ENCODE data around the gene ACO2. TPM values are rescaled to one million over a fixed set of nuclear protein-coding genes. Genes with fewer than 3 reads are reported as not detected.
"Not testable (repeated sequence)": the region's sequence is repeated elsewhere in the genome, so short reads cannot be mapped to it uniquely, and the experiment has no call there.

Gene ACO2
- total RNA-seq, 5 donors from 2014 or later (not counting 1 experiment from before 2014, with no cell fraction given), result 72.0 to 82.2 (median 77.0) TPM

DNA sequence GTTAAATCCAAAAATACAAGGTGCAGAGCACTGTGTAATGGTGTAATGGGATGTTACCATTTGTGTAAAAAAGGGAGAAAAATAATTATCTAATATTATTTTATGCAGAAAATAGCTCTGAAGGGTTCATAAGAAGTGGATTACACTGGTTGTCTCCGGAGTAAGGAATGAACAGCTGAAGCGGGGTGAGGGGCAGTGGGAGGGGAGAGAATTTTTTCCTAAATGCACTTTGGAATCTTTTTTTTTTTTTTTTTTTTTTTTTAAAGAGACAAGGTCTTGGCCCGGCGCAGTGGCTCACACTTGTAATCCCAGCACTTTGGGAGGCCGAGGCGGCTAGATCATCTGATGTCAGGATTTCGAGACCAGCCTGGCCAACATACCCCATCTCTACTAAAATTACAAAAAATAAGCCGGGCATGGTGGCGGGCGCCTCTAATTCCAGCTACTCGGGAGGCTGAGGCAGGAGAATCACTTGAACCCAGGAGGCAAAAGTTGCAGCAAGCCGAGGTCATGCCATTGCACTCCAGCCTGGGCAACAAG lies 82.1 kb downstream of the ACO2 start:
- ChIA-PET POLR2A (no interaction called here), CTCF (no interaction called here)
- Histone ChIP-seq H3K9me3 (no peaks in the 10 kb centered on the region), H3K27ac (ENCODE audit: low read length) (no peak overlapping the region), H3K27me3 (replicated peaks in 1 of 2; ENCODE audit: control insufficient read depth in 2 of 2, extremely low read depth in 1 of 2, insufficient read depth in 2 of 2, low read length in 1 of 2) (peaks cover 0 to 18% of the 10 kb centered on the region in 2 experiments), H3K4me3 (ENCODE audit: control insufficient read depth in 1 of 2, extremely low read depth in 1 of 2, low read length in 1 of 2) (no peak overlapping the region), H3K4me1 (ENCODE audit: control insufficient read depth in 1 of 2, extremely low read depth in 1 of 2, insufficient read depth in 2 of 2, low read length in 2 of 2) (no peaks in the 10 kb centered on the region), H3K36me3 (ENCODE audit: control insufficient read depth in 2 of 2, extremely low read depth in 1 of 2, insufficient read depth in 1 of 2, low read length in 1 of 2) (no peaks in the 10 kb centered on the region)
- WGBS (ENCODE audit: insufficient coverage), result 93% methylated on average over 6 of the region's 12 CpGs
- DNase-seq, result no peak
- Mint-ChIP-seq H3K27ac (no peak overlapping the region), H3K27me3 (peaks cover 0 to 11% of the 10 kb centered on the region in 2 donors), H3K4me3 (no peak overlapping the region), H3K9me3 (no peaks in the 10 kb centered on the region), H3K4me1 (no peaks in the 10 kb centered on the region), H3K36me3 (no peaks in the 10 kb centered on the region)
- no peak for ATAC-seq (replicated peaks in 1 of 4)

DNA sequence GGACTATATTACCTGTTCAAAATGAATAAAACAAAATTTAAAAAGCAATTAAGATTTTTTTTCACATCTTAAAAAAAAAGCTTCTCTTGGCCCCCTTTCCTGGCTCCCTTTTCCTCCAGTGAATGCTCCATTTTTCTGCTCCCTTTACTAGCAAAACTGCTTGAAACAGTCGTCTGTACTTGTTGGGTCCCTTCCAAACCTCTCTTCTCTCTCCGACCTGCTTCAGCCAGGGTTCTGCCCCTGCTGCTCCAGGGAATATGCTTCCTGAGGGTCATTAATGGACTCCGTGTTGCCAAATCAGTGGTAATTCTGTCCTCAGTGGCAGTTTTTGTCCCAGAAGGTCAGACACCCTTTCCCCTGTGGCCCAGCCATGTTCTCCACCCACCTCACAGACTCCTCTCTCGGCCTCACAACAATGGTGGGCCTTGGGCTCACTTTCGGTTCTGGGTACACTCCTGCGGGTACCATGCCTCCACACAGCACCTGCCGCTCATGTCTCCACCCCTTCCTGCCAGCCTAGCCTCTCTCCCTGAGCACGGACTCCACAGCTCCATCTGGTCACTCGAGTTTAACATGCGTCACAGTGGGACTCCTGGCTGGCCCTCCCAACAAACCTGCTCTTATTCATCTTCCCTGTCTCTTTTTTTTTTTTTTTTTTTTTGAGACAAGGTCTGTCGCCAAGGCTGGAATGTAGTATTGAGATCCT lies 83.1 kb downstream of the ACO2 start:
- WGBS (ENCODE audit: insufficient coverage), result 70% methylated on average over 8 of the region's 11 CpGs
- POLR2A ChIA-PET, result interaction anchor here in 1 of 2 donors (0.6 kb wide), 1 partner anchor 69 kb away, joined by 3 read pairs; the partner anchor contains the start of gene XRCC6

DNA sequence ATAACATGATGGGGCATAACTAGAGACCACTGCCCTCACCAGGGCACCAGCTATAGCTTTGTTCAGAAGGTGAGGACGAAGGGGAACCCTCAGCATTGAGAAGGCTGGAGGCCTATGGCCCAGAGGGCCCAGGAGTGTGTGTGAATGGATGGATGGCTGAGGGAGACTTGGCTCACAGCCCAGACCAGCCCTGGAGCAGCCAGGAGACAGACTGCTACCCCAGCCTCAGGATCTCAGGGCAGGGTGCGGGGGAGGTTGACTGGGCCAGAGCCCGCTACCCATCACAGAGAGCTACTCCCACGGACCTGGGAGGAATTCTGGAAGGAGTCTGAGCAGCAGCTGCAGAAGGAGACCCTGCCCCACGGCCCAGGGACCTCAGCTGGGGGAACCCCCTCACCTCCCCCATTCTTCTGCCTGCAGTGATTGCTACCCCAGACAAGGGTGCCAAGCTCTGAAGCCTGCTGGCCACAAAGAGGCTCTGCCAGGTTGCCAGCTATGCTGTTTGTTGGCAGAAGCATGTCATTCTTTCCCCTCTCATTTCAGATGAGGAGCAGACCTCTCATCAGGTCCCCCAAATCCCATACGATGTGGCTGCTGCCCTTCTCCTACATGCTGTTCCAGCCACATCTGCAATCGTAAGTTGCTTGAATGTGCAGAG lies 86.5 kb downstream of the ACO2 start:
- H3K4me3 Mint-ChIP-seq, result no peak overlapping the region
- no peaks in the 10 kb centered on the region for H3K36me3 ChIP-seq (ENCODE audit: control insufficient read depth in 2 of 2, extremely low read depth in 1 of 2, insufficient read depth in 1 of 2, low read length in 1 of 2)
- no peak overlapping the region for H3K27ac ChIP-seq (ENCODE audit: low read length)
- H3K27me3 Mint-ChIP-seq, result peaks cover 6 to 45% of the 10 kb centered on the region in 2 donors
- ATAC-seq (replicated peaks in 1 of 4) (no peak), DNase-seq (no peak)
- H3K4me3 ChIP-seq (ENCODE audit: control insufficient read depth in 1 of 2, extremely low read depth in 1 of 2, low read length in 1 of 2), result no peak overlapping the region
- H3K27ac Mint-ChIP-seq, result no peak overlapping the region
- H3K4me1 Mint-ChIP-seq, result peaks cover 0 to 3% (median 0%) of the 10 kb centered on the region in 3 donors
- peaks cover 0 to 3% of the 10 kb centered on the region in 2 experiments for H3K4me1 ChIP-seq (ENCODE audit: control insufficient read depth in 1 of 2, extremely low read depth in 1 of 2, insufficient read depth in 2 of 2, low read length in 2 of 2)
- ChIA-PET CTCF (no interaction called here), POLR2A (no interaction called here)
- WGBS (ENCODE audit: insufficient coverage), result 75% methylated on average over 4 of the region's 7 CpGs
- no peaks in the 10 kb centered on the region for H3K9me3 Mint-ChIP-seq
- no peaks in the 10 kb centered on the region for H3K9me3 ChIP-seq
- H3K36me3 Mint-ChIP-seq, result no peaks in the 10 kb centered on the region
- peaks cover 2 to 51% of the 10 kb centered on the region in 2 experiments for H3K27me3 ChIP-seq (replicated peaks in 1 of 2; ENCODE audit: control insufficient read depth in 2 of 2, extremely low read depth in 1 of 2, insufficient read depth in 2 of 2, low read length in 1 of 2)

More for the DNA sequence above, 83.1 kb downstream of the ACO2 start:
- H3K27me3 ChIP-seq (replicated peaks in 1 of 2; ENCODE audit: control insufficient read depth in 2 of 2, extremely low read depth in 1 of 2, insufficient read depth in 2 of 2, low read length in 1 of 2), result peaks cover 0 to 27% of the 10 kb centered on the region in 2 experiments
- ATAC-seq (replicated peaks in 1 of 4) (no peak), DNase-seq (no peak)
- peaks cover 0 to 21% of the 10 kb centered on the region in 2 donors for H3K27me3 Mint-ChIP-seq
- H3K27ac ChIP-seq (ENCODE audit: low read length), result no peak overlapping the region
- H3K9me3 ChIP-seq, result no peaks in the 10 kb centered on the region
- H3K4me1 Mint-ChIP-seq, result peaks cover 0 to 3% (median 0%) of the 10 kb centered on the region in 3 donors
- no peaks in the 10 kb centered on the region for H3K9me3 Mint-ChIP-seq
- H3K27ac Mint-ChIP-seq, result no peak overlapping the region
- no peak overlapping the region for H3K4me3 ChIP-seq (ENCODE audit: control insufficient read depth in 1 of 2, extremely low read depth in 1 of 2, low read length in 1 of 2)
- H3K36me3 ChIP-seq (ENCODE audit: control insufficient read depth in 2 of 2, extremely low read depth in 1 of 2, insufficient read depth in 1 of 2, low read length in 1 of 2), result no peaks in the 10 kb centered on the region
- H3K36me3 Mint-ChIP-seq, result no peaks in the 10 kb centered on the region
- H3K4me3 Mint-ChIP-seq, result no peak overlapping the region
- CTCF ChIA-PET, result interaction anchor here in 1 of 2 donors (0.6 kb wide), 1 partner anchor 396 kb away, joined by 5 read pairs; no protein-coding TSS in a partner anchor
- H3K4me1 ChIP-seq (ENCODE audit: control insufficient read depth in 1 of 2, extremely low read depth in 1 of 2, insufficient read depth in 2 of 2, low read length in 2 of 2), result no peaks in the 10 kb centered on the region

DNA sequence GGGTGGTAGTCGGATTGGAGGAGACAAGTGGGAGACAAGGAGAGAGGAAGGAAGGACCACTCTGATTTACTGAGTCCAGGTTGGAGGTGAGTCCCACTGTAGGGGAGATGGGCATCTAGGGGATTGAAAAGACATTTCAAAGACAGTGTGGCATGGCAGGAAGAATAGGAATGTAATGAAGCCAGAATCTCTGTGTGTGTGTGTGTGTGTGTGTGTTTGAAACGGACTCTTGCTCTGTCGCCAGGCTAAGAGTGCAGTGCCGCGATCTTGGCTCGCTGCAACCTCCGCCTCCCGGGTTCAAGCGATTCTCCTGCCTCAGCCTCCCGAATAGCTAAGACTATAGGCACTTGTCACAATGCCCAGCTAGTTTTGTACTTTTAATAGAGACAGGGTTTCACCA lies 87.6 kb downstream of the ACO2 start:
- peaks cover 14 to 55% of the 10 kb centered on the region in 2 donors for H3K27me3 Mint-ChIP-seq
- DNase-seq (no peak), ATAC-seq (replicated peaks in 1 of 4) (no peak)
- CTCF ChIA-PET, result no interaction called here
- H3K4me1 ChIP-seq (ENCODE audit: control insufficient read depth in 1 of 2, extremely low read depth in 1 of 2, insufficient read depth in 2 of 2, low read length in 2 of 2), result peaks cover 0 to 3% of the 10 kb centered on the region in 2 experiments
- H3K4me3 ChIP-seq (ENCODE audit: control insufficient read depth in 1 of 2, extremely low read depth in 1 of 2, low read length in 1 of 2), result no peak overlapping the region
- H3K9me3 Mint-ChIP-seq, result no peaks in the 10 kb centered on the region
- POLR2A ChIA-PET, result no interaction called here
- H3K27ac Mint-ChIP-seq, result no peak overlapping the region
- no peak overlapping the region for H3K4me3 Mint-ChIP-seq
- 93% methylated on average over 10 of the region's 10 CpGs for WGBS (ENCODE audit: insufficient coverage)
- peaks cover 6 to 62% of the 10 kb centered on the region in 2 experiments for H3K27me3 ChIP-seq (replicated peaks in 1 of 2; ENCODE audit: control insufficient read depth in 2 of 2, extremely low read depth in 1 of 2, insufficient read depth in 2 of 2, low read length in 1 of 2)
- H3K4me1 Mint-ChIP-seq, result peaks cover 0 to 3% (median 0%) of the 10 kb centered on the region in 3 donors
- no peaks in the 10 kb centered on the region for H3K36me3 Mint-ChIP-seq
- no peak overlapping the region for H3K27ac ChIP-seq (ENCODE audit: low read length)
- no peaks in the 10 kb centered on the region for H3K36me3 ChIP-seq (ENCODE audit: control insufficient read depth in 2 of 2, extremely low read depth in 1 of 2, insufficient read depth in 1 of 2, low read length in 1 of 2)
- no peaks in the 10 kb centered on the region for H3K9me3 ChIP-seq

DNA sequence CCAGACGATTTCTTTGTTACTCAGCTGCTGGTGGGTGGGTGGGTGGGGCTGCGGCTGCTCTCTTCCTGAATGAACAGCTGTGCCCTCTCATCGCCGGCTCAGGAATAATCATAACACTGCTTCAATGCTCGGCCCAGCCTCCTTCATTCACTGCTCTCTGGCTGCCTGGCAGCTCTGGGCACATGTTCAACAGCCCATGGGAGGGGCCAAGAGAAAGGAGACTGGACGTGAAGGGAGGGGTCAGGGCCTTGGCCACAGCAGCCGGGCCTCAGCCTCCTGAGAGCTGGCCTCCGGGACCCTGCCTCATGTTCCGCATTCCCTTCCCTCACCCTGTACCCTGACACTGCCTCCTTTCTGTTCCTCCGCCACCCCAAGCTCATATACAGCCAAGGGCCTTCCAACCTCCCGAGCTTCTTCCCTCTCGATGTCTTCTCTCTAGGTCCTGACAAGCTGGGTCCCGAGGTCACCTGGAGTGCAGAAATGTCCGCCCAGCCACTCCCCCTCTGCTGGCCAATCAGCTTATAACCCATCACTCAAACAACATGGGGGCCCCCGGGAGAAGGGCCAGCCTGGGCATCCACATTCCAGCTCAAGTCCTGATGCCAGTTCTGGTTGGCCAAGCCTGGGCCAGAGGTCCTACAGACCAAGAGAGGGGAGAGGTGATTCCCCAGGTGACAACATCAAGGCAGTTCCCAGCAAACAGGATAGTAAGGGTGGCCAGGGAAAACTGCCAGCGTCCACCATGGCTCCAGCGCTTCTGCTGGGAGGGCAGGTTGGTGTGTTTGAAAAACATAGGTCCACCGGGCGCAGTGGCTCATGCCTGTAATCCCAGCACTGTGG lies 88.7 kb downstream of the ACO2 start:
- no peaks in the 10 kb centered on the region for H3K36me3 ChIP-seq (ENCODE audit: control insufficient read depth in 2 of 2, extremely low read depth in 1 of 2, insufficient read depth in 1 of 2, low read length in 1 of 2)
- H3K27ac Mint-ChIP-seq, result no peak overlapping the region
- H3K27me3 Mint-ChIP-seq, result peaks cover 14 to 63% of the 10 kb centered on the region in 2 donors
- ATAC-seq (replicated peaks in 1 of 4) (no peak), DNase-seq (no peak)
- peaks cover 6 to 73% of the 10 kb centered on the region in 2 experiments for H3K27me3 ChIP-seq (replicated peaks in 1 of 2; ENCODE audit: control insufficient read depth in 2 of 2, extremely low read depth in 1 of 2, insufficient read depth in 2 of 2, low read length in 1 of 2)
- H3K27ac ChIP-seq (ENCODE audit: low read length), result no peak overlapping the region
- no peak overlapping the region for H3K4me3 ChIP-seq (ENCODE audit: control insufficient read depth in 1 of 2, extremely low read depth in 1 of 2, low read length in 1 of 2)
- H3K4me1 ChIP-seq (ENCODE audit: control insufficient read depth in 1 of 2, extremely low read depth in 1 of 2, insufficient read depth in 2 of 2, low read length in 2 of 2), result peaks cover 0 to 3% of the 10 kb centered on the region in 2 experiments
- peaks cover 0 to 3% (median 0%) of the 10 kb centered on the region in 3 donors for H3K4me1 Mint-ChIP-seq
- H3K9me3 ChIP-seq, result no peaks in the 10 kb centered on the region
- 73% methylated on average over 10 of the region's 19 CpGs for WGBS (ENCODE audit: insufficient coverage)
- H3K9me3 Mint-ChIP-seq, result no peaks in the 10 kb centered on the region
- CTCF ChIA-PET, result no interaction called here
- no peaks in the 10 kb centered on the region for H3K36me3 Mint-ChIP-seq
- no peak overlapping the region for H3K4me3 Mint-ChIP-seq
- POLR2A ChIA-PET, result no interaction called here

DNA sequence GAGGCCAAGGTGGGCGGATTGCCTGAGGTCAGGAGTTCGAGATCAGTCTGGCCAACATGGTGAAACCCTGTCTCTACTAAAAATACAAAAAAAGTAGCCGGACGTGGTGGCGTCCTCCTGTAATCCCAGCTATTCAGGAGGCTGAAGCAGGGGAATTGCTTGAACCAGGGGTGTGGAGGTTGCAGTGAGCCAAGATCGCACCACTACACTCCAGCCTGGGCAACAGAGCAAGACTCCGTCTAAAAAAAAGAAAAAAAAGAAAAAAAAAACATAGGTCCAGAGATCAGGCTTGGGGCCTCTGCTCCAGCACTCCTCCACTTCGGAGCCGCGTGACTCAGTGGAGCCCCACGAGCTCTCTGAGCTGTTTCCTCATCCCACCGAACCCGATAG lies 89.3 kb downstream of the ACO2 start:
- H3K27me3 Mint-ChIP-seq, result peaks cover 14 to 62% of the 10 kb centered on the region in 2 donors
- DNase-seq; H3K9me3 ChIP-seq; H3K27ac ChIP-seq (ENCODE audit: low read length); POLR2A ChIA-PET; H3K4me3 Mint-ChIP-seq; H3K4me1 Mint-ChIP-seq; H3K36me3 ChIP-seq (ENCODE audit: control insufficient read depth in 2 of 2, extremely low read depth in 1 of 2, insufficient read depth in 1 of 2, low read length in 1 of 2); H3K27ac Mint-ChIP-seq; H3K4me3 ChIP-seq (ENCODE audit: control insufficient read depth in 1 of 2, extremely low read depth in 1 of 2, low read length in 1 of 2); H3K36me3 Mint-ChIP-seq; H3K4me1 ChIP-seq (ENCODE audit: control insufficient read depth in 1 of 2, extremely low read depth in 1 of 2, insufficient read depth in 2 of 2, low read length in 2 of 2); CTCF ChIA-PET; H3K9me3 Mint-ChIP-seq; ATAC-seq (replicated peaks in 1 of 4): not testable (repeated sequence)
- WGBS (ENCODE audit: insufficient coverage), result 95% methylated on average over 7 of the region's 13 CpGs
- peaks cover 6 to 75% of the 10 kb centered on the region in 2 experiments for H3K27me3 ChIP-seq (replicated peaks in 1 of 2; ENCODE audit: control insufficient read depth in 2 of 2, extremely low read depth in 1 of 2, insufficient read depth in 2 of 2, low read length in 1 of 2)

Measured in T-cell (primary cell).